KG1 (cell line): ENCODE data around the gene RSPH9.

Experiments
- DNase-seq: peaks from one replicate; lab custom pipeline; 2025; lab: John Stamatoyannopoulos, UW

Gene RSPH9, protein sequence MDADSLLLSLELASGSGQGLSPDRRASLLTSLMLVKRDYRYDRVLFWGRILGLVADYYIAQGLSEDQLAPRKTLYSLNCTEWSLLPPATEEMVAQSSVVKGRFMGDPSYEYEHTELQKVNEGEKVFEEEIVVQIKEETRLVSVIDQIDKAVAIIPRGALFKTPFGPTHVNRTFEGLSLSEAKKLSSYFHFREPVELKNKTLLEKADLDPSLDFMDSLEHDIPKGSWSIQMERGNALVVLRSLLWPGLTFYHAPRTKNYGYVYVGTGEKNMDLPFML

DNA sequence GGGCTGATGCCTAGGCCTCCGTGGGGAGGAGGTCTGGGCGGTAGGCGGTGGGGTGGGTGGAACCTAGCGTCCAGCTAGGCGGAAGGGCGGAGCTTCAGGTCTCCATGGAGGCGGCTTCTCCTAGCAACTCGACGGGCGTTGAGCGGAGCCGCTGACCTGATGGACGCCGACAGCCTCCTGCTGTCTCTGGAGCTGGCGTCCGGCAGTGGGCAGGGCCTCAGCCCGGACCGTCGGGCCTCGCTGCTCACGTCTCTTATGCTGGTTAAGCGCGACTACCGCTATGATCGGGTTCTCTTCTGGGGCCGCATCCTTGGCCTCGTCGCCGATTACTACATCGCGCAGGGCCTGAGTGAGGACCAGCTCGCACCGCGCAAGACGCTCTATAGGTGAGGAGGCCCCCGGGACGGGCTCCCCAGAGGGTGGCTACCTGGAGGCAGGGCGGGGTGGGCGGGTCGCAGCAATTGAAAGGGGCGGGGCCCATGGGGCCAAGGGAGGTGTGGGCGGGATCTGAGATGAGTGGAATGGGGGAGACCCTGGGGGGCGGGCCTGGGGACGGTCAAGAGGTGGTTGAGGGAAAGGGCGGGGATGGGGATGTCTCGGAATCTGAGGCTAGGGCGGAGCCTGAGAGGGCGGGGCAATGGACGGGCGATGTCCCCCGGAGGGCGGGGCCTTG lies at the start of gene RSPH9:
Gene RSPH9 (plus strand): TSS at position 97 of the 673 bp plus-strand sequence. CDS start 63 bp downstream, at position 160.
- DNase-seq, result no peak

DNA sequence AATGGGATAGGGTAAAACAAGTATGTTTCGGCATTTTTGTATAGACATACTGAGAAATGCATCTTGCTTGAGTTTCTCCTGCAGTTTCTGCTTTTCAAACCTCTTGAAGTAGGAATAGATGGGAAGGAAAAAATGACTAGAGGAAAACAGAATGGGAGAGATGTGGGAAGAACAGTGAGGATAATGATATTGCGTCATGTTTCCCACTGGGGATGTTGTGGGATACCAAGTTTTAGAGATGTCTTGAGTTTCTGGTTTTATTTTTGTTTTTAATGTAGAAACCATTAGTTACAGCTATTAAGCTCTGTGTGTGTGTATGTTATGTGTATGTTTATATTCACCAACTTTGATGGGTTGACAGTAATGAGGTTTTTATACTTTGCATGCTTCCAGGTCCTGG lies 44.2 kb upstream of the RSPH9 start:
- no peak for DNase-seq

DNA sequence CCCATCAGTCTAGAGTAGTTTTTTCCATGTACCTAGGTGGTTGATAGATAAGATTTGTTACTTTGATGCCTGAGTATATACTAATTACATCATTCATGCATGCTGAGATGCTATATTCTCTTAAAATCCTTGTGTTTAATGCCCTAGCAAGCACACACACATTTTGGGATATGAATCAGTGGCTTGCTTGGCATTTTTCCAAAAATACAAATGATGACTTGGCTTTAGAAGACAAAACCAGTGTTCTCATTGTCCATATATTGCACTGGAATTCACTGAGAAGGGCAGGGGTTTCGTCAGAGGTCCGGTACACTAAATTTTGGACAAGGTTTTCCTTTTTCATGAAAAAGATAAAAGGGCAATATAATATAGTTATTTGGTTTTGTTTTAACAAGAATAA lies 40.7 kb upstream of the RSPH9 start:
- no peak for DNase-seq

DNA sequence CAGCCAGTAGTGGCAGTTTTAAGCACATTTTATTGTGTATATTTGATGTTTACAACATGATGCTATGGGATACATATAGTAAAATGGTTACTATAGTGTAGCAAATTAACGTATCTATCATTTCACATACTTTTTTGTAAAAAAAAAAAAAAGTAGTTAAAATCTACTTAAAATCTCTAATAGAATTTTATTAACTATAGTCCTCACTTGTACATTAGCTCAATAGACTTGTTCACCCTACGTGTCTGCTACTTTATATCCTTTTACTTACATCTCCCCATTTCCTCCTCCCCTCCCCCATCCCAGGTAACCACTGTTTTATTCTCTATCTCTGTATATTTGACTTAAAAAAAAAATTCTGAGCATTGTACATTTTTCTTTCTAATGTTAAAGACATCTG lies 38.8 kb upstream of the RSPH9 start:
- no peak for DNase-seq

DNA sequence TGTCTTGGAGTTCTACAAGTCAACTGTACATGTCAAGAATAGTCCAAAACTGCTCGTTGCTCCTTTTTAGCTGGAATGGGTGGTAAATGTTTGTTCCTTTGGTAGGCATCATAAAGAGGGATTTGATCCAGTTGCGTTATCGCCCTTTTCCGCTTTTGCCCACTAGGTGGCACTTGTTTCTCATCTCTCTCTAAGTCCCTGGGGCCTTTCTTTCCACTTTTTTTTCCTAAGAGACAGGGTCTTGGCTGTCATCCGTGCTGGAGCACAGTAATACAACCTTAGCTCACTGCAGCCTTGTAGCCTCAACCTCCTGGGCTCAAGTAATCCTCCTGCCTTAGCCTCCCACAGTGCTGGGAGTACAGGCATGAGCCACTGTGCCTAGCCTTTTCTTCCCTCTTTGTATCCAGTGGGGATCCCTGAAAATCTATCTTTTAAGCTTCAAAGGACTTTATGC lies 36.5 kb upstream of the RSPH9 start:
- no peak for DNase-seq

DNA sequence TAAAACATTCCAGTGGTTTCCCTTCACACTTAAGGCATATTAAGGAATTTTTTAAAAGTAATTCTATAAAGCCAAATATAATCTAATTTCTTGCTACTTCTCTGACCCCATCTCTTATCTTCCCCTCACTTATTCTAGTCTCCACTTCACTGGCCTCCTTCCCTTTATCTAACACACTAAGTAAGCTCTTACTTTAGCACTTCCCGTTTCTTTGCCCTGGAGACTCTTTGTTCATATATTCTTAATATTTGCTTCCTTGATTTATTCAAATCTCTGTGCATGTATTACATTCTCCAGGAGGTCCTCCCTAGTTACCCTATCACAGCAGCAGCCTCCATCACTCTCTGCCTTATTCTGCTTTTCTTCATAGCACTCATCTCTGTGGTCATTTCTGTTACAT lies 36.0 kb upstream of the RSPH9 start:
- DNase-seq, result no peak

DNA sequence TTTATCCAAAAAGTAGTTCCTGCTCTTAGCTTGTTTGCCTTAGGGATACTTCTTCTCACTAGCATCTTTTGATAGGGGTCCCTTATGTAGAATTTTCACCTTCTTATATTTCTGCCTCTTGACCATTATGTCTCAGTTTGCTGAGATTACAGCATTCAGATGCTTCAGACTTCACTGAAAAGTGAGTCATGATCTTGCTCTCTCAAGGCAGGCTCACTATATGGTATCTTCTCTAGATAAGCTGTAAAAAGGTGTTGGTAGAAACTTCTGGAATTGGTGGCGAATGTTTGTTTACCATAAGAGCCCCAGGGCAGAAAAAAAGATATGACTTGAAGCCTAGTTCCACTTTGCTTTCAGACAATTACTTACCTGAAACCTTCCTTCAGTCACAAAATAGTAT lies 35.4 kb upstream of the RSPH9 start:
- DNase-seq, result no peak

DNA sequence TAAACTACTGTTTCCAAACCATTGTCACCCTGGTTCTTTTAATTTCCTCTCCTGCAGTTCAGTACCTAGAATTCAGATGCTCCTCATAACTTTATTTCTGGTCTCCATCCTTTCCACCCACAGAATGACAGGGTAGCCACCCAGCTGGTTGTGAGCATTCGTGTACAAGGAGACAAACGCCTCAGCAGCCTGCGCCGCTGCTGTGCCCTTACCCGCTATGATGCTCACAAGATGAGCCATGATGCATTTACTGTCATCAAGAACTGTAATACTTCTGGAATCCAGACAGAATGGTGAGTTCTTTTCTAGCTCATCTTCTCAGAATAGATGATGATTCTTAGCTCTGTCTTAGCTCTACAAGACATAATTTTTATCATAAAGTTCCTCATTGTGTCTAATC lies 34.4 kb upstream of the RSPH9 start:
- no peak for DNase-seq

DNA sequence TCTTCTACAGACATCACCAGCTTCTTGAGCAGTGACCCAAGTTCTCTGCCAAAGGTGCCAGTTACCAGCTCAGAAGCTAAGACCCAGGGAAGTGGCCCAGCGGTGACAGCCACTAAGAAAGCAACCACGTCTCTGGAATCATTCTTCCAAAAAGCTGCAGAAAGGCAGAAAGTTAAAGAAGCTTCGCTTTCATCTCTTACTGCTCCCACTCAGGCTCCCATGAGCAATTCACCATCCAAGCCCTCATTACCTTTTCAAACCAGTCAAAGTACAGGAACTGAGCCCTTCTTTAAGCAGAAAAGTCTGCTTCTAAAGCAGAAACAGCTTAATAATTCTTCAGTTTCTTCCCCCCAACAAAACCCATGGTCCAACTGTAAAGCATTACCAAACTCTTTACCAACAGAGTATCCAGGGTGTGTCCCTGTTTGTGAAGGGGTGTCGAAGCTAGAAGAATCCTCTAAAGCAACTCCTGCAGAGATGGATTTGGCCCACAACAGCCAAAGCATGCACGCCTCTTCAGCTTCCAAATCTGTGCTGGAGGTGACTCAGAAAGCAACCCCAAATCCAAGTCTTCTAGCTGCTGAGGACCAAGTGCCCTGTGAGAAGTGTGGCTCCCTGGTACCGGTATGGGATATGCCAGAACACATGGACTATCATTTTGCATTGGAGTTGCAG lies 31.0 kb upstream of the RSPH9 start:
- DNase-seq, result no peak

DNA sequence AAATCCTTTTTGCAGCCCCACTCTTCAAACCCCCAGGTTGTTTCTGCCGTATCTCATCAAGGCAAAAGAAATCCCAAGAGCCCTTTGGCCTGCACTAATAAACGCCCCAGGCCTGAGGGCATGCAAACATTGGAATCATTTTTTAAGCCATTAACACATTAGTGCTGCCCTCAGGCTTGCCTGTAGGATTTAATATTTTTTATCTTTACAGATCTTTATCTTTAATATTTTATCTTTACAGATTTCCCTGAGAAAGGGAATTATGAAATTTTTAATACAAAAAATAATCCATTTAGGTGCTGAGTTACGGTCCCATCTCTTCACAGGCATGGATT lies 30.5 kb upstream of the RSPH9 start:
- no peak for DNase-seq

DNA sequence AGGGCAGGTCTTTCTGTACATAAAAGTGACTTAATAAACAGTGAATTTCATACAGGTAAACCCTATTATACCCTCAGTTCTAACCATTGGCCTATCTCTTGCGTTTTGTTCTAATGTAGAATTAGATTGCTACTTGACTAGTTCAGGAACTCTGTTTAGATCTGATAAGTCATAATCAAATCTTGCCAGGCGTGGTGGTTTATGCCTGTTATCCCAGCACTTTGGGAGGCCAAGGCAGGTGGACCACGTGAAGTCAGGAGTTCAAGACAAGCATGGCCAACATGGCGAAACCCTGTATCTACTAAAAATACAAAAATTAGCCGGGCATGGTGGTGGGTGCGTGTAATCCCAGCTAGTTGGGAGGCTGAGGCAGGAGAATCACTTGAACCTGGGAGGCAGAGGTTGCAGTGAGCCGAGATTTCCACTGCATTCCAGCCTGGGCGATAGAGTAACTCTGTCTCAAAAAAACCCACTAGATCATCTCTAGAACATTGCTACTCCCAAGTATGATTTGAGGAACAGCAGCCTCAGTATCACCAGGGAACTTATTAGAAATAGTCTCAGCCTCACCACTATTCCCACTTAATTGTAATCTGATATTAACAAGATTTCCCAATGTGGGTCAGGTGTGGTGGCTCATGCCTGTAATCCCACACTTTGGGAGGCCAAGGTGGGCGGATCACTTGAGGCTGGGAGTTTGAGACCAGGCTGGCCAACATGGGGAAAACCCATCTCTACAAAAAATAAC lies 27.9 kb upstream of the RSPH9 start:
- DNase-seq, result no peak

DNA sequence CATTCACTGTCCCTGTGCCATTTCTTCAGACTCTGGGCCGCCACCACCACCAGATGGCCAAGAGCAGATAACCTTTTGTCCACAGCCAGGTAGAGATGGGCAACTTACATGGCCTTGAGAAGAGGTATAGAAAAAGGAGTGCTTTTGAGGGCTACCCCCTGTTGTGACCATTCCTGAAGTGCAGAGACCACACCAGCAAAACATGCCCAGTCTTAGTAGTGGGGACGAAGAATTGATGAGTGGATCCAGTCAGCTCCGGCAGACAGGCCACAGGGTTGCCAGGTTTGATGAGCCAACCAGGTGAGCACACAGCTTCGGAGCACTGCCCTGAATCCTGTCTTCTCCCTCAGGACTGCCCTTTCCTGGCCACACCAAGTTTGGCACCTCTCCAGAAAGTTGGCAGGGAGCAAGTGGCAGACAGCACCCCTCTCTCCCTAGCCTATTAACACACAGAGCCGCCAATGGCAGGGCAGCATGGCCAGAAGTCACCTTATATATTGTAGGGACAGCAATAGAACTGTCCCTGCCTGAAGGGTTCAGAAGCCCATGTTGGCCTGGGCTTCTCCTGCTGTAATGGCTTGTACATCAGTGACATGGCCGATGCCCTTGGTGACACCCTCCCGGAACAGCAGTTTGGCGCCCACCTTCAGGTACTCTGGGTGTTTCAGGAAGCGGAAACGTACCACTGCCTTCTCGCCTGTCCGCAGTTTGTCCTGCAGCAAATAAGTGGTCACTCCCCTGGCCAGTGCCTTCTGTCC lies 23.6 kb upstream of the RSPH9 start:
- DNase-seq, result no peak

DNA sequence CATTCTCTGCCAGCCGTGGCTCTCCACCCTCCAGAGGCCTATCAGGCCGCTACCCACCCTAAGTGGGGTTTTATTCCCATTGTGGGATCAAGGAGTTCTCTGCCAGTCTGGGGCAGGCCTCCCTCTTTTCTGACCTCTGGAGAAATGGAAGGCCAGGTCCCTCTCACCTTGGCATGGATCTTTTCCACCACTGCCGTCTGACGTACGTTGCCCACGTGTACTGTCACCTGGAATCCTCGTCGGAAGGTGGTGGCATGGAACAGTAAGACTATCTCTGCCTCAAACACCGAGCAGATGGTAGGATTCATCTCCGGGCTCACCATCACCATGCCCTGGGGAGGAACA lies 23.0 kb upstream of the RSPH9 start:
- DNase-seq, result no peak

DNA sequence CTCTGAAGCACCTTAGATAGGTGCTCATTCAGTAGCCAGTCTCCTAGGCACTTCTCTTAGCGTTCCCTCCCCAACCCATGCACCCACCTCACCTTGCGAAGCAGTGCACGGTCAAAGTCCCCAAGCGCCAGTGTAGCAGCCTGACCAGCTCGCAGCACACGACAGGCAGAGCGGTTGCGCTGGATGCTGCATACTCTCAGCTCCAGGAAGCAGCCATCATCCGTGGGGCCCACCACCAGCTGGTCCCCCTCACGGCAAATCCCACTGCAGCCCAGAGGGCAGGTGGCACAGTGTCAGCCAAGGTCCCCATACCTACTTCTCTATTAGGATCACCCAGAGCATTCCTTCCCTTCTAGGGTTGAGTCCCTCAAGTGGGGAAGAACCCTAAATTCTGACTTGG lies 22.3 kb upstream of the RSPH9 start:
- DNase-seq, result no peak

DNA sequence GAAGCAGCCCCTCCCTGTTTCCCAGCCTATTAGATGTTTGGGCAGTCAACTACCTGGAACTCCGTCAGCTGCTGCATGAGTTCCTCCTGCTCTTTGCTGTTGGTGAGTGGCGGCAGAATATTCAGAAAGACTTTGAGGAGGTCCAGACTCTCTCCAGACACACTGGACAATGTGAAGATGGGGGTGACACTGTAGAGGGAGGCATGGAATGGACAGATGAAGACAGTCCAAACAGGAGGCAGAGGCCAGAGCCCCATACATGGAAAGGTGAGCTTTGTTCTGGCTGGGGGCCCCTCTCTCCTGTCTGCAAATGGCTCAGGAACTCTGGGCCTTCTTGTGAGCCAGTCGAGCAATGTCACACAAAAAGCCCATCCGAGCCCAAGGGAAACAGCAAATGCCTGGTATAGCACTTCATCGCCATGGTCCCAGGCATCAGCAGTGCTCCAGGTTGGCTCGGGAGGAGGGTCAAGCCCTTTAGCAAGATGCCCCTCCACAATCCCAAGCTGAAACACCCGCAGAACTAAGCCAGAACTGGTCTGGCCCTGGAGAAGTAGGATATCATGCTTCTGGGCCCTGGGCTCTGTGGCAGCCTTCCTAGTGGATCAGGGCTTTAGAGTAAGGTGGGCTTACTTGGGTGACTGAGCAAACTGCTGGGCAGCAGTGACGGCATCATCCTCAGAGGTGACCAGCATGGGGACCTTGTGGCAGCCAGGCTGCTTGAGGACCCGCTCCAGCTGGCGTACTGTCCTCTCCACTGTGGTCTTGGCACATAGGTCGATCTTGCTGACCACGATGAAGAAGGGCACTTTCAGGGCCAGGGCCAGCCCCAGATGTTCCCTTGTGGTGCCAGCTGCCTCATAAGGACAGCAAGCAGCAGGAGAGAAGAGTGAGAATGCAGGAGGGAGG lies 20.7 kb upstream of the RSPH9 start:
- no peak for DNase-seq

DNA sequence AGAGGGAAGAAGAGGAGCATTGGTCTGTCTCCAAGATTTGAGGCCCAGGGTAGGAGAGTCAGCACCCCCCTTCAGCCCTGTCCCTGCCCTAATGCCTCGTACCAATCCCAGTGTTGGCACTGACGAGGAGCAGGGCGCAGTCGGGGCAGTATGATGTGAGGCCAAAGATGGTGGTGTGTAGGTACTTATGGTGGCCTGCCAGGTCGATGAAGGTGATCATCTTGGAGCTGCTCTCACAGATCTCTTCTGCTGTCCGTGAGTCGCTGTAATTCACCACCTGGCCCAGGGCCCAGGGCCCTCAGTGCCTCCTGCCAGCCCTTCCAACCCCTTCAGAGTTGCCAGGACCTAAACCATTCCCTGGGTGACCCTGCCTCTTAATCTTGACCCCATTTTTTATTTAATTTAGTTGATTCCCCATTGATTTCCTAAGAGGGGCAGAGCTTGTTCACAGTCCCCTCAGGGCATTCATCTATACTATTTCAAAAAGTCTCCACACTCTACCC lies 20.0 kb upstream of the RSPH9 start:
- DNase-seq, result no peak

DNA sequence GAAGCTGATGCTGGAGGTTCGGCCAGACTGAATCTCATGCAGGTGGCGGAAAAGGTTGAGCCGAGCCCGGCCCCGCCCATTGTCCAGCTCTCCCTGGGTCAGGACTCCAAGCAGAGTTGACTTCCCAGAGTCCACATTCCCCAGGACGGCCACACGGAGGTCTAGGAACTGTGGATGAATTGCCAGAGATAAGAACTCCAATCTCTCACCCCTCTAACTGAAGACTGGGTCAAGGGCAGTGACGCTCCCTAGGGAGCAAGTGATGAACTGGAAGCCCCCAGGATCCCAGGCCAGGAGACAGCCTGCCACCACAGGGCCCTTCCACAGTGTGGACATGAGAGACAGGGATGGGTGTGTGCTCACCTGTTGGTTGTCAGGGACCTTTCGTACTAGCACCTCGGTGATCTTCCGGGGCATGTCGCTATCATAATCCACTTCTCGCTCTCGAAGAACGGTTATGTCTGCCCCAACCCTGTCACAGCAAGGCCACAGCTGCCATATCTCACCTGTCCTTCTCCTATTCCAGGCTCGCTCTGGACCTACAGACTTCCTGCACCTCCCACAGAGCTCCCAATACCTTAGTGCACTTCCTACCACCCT lies 19.3 kb upstream of the RSPH9 start:
- DNase-seq, result no peak

DNA sequence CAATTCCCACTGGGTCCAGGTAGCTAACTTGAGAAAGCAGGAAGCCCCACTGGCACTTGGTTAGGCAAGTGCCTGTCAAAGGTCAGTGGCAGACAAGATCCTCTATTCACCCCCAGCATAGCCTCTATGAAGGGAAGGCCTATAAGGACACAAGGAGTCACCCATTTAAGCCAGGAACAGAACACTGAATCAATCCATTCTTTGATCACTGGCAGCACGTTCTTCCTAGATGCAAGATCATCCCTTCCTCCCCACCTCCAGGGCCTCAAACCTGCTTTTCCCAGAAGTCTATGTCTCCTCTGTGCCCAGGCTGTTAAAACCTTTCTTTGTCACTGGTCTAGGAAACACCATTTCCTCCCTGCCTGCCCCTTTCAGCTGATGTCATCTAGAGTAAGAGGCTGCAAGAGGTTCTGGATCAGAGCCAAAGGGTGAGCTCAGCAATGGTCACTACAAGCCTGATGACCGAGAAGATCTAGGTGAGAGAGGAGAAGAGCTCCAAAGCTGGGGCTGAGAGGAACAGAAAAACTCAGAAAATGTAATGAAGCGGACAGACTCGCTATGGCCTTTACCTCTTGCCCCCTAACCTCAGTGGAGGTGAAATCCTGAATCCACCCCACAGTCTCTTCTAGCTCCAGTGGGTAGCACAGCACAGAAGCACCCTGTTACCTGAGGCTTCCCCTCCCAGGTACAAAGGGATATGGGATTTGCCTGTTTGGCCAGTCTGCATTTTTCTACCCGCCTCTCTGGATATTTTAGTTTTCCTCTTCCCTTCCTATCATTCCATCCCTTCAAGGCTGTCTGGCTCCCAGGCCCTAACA lies 17.6 kb upstream of the RSPH9 start:
- no peak for DNase-seq

DNA sequence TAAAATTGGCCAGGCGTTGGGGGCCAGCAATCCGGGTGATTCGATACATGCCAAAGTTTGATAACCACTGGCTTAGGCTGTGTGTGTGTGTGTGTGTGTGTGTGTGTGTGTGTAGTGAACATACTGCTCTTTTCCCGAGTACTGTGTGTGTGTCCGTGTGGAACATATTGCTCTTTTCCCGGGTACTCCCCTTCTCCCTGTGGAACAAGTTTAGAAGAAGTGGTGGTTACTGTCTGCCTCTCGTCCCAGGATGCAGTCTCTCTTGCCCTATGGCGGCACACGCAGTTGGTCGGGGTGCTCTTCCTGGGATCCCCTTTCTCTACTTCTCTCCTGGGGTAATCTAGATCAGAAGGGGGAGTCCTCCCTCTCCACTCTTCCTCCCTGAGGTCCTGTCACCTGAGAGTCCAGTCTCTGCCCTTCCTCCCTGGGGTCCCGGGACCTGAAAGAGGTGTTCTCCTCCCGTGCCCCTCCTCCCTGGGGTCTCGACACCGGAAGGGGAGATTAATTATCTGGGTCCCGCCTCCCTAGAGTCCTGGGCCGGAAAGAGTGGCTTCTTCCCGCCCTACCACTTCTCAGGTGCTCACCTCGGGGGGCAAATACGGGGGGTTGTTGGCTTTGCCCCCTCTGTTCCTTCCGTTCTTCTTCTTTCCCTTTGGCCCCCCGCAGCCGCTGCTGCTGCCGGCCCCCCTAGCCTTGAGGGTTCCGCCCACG lies 16.3 kb upstream of the RSPH9 start:
- DNase-seq, result no peak
